KBM-7 (cell line): ENCODE data around the gene SGK1.
"Not testable (repeated sequence)": the region's sequence is repeated elsewhere in the genome, so short reads cannot be mapped to it uniquely, and the experiment has no call there.

ENCODE experiments used
- DNase-seq: peaks from one replicate; pipeline ENCODE4 v3.0.0-alpha.2; 2015
- in situ Hi-C: fragments of 300-500 bp; cut with MboI; formaldehyde crosslinking; loops from 2 replicates; pipeline ENCODE4 v1.14.3; 2020; ENCODE audit warnings: low sequenced_read_pairs, low pct_unique_long_range_greater_than_20kb, mixed read lengths

SGK1 gene

DNA sequence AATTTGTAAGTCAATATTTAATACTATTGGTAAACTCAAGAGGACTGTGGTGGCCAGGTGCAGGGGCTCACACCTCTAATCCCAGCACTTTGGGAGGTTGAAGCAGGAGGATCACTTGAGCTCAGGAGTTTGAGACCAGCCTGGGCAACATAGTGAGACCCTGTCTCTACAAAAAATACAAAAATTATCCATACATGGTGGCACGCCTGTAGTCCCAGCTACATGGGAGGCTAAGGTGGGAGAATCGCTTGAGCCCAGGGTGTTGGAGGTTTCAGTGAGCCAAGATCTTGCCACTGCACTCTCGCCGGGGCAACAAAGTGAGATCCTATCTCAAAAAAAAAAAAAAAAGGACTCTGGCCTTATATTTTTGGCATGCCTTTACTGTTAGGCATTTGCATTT lies 137.4 kb downstream of the SGK1 start:
- in situ Hi-C loops, DNase-seq: not testable (repeated sequence)

DNA sequence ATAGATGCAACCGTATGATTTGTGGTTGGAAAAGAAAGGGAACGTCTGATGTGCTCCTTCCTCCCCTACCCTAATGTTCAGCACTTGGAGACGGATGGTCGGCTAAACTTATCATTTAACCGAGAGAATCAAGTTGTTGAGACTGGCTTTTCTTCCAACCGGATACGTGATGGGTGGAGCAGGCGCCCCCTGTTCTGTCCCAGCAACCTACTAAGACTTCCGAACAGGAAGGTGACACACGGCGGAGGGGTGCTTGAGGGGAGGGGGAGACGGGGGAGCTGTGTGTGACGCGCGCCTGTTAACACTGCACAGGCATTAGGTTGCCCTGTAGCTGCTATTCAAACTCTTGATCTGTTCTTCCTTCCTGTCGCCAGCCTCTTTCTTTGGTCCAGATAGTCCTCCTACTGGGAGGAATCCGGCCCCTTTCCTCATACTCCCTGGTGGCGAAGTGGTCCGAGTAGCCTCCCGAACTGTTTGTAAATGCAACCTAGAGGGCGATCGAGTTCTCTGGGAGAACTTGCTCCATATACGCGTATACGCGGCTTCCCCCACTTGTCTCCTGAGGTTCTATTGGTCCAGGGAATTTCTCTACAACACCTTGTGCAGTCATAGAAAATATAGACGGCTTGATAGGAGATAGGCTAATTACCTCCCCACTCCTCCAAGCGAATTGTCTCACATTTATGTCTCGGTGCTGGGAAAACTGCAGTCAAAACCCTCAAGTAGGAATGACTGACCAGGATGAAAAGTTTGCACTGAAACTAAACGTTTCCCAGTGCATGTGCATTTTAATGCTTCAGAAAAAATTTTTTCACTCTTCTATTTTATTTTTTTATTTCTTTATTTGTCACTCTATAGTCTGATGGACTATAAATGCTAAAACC lies 139.5 kb downstream of the SGK1 start:
- in situ Hi-C loops, result no loop called here
- peak; percentile 78 for DNase-seq

DNA sequence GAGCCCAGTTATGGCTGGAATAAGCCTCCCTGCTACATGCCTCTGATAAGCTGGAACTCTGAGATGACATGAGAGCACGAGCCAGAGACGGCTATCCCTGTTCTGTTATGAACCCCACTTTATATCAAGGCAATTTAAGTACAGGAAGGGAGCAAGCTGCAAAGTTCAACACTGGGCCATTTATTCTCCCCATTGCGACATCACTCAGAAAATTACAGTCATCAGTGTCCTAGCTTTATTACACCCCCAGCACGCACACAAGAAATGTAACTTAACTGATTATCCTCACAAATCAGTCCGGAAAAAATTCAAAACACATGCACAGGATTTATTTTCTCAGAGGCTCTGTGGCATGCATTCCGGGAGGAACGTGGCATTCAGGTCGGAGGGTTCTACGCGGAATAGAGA lies 140.2 kb downstream of the SGK1 start:
- in situ Hi-C loops, result no loop called here
- DNase-seq, result no peak

DNA sequence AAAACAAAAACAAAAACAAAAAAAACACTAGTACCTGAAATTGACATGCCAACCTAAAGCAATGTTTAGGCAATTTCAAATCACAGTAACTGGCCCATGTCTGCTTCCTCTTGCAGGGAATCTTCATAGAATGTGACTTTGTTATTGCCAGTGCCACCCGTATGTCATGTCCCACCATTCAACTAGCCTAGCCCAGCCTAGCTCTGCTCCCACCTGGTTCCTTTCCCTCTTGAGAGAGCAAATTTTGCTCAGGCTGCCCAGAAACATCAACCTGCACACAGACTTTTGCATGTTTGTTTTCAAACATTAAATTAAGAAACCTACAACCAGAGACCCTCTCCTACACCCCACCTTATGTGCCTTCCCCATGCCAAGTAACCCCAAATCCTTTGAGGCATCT lies 140.7 kb downstream of the SGK1 start:
- no peak for DNase-seq
- in situ Hi-C loops, result no loop called here

DNA sequence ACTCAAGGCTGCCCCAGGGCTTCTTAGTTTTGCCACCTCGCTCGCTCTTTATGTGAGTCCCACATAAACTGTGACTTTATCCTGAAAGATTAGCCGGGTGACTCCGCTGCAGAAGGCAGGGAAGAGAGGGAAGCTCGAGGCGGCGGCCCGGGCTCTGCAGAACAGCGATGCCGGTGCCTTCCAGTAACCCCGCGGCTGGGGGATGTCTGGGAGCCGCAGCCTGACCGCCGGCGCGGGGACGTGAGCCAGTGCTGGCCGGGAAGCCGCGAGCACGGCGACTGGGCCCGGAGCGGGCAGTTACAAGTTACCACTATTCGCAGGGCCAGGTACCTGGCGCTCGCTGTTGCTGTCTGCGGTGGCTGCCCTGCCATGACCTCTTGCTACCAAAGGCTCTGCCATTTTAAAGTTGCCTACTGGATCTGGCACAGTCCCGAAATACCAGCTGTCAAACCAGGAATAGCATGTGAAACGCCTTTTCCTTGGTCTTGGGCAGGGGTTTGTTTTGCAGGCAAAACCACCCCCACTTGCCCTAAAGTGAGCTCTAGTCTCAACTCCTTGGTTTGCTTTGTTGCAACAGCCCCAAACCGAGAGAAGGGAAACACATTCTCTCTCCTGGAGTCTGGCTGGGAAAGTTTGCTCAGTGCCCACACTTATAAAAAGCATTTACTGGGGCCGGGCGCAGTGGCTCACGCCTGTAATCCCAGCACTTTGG lies 141.5 kb downstream of the SGK1 start:
- DNase-seq, result no peak
- in situ Hi-C loops, result no loop called here

DNA sequence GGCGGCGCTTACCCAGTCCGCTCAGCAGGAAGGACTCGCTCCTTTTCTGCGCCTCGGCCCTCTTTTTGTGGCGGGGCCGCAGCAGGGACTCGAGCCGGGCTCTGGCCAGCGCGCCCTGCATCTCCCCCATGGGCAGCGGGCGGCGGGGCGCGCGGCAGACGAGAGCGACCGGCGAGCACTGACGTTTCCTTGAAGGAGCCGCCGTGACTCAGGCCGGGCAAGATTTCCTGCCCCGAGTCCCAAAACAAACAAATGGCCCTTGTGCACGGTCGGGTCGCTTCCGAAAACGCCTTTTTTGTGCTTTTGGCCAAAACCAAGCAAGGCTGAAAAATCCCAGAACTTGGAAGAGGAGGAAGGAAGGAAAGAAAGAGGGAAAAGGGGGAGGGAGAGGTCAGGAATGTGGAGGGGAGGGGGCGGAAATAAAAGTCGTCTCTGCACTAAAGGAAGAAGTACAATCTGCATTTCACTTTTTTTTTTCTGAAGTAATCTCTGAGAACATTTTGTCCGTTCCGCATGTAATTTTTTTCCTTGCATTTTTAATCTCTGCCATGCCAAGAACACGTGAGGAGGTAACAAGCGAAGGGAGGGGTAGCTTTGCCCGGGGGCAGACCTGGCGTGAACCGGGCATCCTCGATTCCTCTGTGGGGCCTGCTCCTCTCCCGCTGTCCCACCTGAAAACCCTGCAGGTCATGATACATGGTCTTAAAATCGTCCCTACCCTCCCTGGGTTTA lies 142.2 kb downstream of the SGK1 start:
- DNase-seq, result no peak

DNA sequence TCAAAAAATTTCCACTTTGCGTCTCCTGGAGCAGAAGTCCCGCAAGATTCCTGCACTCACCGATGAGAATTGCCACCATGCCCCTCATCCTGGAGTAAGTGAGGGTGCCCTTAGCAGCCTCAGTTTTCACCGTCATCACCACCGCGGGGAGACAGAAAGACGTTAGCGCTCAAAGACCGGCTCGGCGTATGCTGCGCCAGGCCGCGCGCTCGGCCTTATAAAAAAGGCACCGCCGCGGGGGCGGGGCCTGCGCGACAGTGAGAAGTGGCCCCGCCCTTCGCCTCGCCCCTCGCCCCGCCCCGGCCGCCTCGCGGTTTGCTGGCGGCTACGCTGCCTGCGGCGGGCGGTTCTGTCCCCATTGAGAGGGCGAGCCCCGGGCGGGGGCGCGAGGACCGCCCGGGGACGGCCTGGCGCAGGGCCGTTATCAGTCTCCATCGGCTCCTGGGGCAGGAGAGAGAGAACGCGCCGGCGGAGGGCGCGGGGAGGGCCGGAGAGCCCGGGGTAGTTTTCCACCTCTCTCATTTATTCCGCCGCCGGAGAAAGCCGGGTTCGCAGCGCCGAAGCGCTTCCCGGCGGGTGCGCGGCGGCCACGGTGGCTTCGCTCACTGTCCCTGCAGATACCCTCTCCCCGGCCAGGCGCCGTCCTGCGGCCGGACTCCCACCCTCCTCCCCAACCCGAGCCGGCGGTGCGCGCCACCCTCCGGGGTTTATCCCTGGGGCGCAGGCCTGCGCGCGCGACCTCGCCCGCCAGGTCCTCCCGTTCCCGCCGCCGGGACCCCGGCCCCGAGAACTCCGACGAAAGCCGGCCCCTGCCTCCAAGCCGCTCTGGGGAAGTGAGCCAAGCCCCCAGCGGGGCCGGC lies 143.0 kb downstream of the SGK1 start:
- in situ Hi-C loops, result loop anchor here (25.0 kb wide), 2 partner anchors 462 to 662 kb away; no protein-coding TSS in a partner anchor
- DNase-seq, result peak; percentile 84

More for the DNA sequence above, 142.2 kb downstream of the SGK1 start:
- in situ Hi-C loops, result no loop called here

DNA sequence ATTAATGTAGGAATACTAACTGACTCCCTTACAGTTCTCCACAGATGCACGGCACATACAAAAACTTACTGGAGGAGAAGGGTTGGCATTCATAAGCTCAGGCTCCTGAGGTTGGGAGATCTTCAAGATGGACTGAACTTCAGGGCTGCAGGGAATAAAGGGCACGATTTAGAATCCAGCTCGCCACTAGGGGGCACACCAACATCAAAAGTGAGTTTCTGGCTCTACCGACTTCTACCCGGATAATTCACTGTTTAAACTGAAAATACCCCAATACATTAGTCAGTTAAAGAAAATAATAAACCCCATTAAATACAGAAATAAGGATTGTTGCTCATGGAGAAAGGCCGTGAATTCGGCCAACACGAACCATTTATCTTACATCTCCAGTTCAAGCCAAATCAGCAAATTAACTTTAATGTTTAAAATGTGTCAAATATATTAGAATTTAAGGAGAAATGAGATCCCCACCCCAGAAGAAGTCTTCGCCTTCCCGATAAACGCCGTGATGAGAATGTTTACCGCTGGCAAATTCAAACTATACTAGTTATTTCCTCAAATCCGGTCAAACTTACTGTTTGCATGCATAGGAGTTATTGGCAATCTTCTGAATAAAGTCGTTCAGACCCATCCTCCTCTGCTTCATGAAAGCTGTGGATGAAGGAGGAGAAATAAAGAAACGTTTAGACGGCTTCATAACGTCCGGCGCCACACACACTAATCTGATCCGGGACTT lies 143.8 kb downstream of the SGK1 start:
- DNase-seq, result peak; percentile 86
- in situ Hi-C loops, result loop anchor here (25.0 kb wide), 2 partner anchors 463 to 663 kb away; no protein-coding TSS in a partner anchor

DNA sequence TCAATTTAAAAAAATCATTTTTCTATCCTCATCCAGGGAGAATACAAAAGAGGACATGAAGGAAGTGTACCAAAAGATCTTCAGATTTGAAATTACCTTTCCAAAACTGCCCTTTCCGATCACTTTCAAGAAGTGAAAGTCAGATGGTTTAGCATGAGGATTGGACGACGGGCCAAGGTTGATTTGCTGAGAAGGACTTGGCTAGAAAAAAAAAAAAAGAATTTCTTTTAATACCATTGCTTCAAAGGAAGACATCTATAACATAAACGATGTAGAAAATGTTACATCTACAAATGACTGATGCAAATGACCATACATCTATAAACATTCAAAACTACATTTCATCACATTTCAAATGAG lies 144.6 kb downstream of the SGK1 start:
- in situ Hi-C loops, result loop anchor here (25.0 kb wide), 2 partner anchors 464 to 664 kb away; no protein-coding TSS in a partner anchor
- no peak for DNase-seq

DNA sequence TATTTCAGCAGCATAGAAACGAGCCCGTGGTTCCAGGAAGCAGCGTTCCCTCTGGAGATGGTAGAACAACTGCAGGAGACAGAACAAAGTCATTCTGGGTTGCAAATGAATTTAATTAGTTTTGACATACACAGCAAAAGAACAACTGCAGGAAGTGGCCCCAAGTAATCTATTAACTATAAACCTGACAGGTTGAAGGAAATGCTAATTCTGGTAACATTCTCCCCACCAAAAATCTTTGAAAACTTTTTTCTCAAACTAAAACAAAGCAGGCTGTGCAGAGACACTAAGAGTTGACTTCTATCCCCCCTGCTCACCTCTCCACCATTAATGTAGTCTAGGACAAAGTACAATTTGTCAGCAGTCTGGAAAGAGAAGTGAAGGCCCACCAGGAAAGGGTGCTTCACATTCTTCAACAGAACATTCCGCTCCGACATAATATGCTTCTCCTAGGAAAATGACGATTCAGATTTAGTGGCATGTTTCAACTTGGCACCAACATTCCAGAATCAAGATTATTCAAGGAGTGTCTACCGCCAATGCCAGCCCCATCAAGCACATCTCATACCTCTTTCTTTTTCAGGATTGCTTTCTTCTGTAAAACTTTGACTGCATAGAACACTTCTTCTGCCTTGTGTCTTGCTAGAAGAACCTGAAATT lies 145.1 kb downstream of the SGK1 start:
- in situ Hi-C loops, result loop anchor here (25.0 kb wide), 2 partner anchors 464 to 664 kb away; no protein-coding TSS in a partner anchor

DNA sequence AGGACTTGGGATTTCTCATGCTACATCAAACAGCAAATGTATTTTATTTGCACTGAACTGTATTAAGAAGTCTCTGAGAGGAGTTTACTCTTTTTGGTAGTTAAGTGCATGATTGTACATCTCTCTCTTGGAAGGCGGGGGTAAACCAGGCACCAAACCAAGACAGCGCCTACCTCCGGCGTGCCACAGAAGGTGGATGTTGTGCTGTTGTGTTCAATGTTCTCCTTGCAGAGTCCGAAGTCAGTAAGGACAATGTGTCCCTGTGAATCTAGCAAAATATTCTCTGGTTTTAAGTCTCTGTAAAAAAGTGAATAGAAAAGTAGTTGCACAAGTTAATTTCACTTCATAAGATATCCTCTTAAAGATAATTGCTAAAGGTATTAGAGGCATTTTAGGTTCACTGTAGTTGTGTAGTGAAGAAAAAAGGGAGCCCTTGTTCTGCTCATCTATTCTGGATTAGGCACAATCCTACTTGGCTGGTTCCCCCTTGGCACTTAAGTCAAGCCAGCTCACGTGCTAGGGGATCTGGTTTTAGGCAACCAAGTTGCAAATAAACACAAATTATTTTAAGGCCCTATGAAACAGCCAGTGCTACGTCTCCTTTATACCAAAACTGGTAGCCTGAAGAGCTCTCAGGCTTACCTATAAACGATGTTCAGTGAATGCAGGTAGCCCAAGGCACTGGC lies 145.7 kb downstream of the SGK1 start:
- no peak for DNase-seq
- in situ Hi-C loops, result loop anchor here (25.0 kb wide), 2 partner anchors 465 to 665 kb away; no protein-coding TSS in a partner anchor

More for the DNA sequence above, 145.1 kb downstream of the SGK1 start:
- no peak for DNase-seq

DNA sequence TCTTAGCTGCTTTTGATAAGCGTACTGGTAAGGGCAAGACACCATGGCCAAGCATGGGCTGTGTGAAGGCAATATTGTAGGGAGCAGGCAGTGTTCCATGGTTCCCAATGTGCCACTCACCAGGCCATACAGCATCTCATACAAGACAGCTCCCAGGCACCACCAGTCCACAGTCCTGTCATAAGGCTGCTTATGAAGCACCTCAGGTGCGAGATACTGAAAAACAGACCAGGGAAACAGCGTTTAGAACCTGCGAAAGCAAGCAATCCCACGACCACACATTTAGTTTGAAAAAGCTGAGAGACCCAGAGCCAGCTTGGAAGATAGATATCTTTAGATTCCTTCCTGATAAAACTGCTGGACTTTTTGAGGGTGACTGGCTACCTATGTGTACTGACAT lies 146.4 kb downstream of the SGK1 start:
- in situ Hi-C loops, result loop anchor here (25.0 kb wide), 2 partner anchors 466 to 666 kb away; no protein-coding TSS in a partner anchor

DNA sequence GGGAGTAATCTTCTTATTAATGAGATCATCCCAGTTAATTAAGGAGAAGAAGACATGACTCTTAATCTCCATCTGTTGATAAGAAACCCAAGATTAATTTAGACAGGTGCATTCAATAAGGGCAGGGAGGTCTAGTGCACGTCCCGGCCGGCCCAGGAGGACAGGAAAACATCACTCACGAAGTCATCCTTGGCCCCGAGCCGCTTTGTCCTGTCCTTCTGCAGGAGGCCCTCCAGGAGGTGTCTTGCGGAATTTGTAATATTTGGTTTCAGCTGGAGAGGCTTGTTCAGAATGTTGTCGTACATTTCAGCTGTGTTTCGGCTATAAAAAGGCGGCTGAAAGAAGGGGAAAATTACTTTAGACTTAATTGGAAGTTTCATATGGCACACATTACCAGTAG lies 147.1 kb downstream of the SGK1 start:
- in situ Hi-C loops, result loop anchor here (25.0 kb wide), 2 partner anchors 466 to 666 kb away; no protein-coding TSS in a partner anchor
- no peak for DNase-seq

More for the DNA sequence above, 146.4 kb downstream of the SGK1 start:
- DNase-seq, result no peak

DNA sequence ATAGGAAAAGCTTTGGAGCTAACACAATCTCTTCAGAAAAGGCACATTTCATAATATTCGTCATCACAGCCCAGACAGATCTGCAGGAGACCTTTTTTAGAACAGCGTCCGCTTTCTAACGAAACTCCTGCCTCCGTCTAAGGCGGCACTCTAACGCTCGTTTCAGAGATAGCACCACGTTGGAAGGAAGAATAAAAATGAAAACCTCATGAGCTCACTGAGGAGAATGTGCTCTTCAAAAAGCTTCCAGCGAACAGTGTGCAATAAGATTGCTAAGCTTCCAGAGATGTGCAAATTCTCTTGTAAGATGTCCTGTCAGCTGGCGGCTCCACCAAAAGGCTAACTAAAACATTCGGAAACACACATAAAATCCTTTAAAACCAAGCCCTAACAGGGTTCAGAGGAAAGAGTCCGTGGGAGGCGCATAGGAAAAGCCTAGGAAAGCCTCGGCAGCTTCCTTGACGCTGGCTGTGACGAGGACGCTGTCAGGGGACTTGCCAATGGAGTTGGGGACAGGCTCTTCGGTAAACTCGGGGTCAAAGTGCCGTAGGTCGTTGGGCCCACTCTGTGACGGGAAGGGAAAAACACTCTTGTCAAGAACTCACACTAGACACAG lies 147.9 kb downstream of the SGK1 start:
- no peak for DNase-seq
- in situ Hi-C loops, result loop anchor here (25.0 kb wide), 2 partner anchors 467 to 667 kb away; no protein-coding TSS in a partner anchor

DNA sequence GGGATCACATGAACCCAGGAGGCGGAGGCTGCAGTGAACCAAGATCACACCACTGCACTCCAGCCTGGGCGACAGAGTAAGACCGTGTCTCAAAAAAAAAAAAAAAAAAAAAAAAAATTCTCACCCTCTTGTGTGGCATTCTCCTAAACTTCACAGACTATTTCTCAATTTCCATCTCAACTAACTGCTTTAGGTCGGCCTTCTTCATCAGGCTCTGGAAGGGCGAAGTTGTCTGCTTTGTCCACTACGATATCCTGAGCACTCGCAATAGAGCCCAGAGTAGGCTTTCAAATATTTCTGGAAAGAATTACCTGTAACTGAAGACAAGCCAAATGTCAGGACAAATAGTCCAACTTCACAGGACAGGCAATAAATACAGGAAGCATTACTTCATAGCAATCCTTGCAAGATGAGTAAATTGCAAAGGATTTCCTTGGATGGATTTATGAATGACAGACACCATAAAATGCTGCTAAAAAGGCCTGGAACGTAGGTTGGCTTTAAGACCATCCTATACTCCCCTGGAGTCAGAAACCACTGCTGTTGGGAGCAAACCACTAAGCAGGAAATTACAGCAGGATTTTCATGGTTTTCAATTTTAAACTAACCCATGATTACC lies 149.2 kb downstream of the SGK1 start:
- in situ Hi-C loops, result loop anchor here (25.0 kb wide), 2 partner anchors 469 to 669 kb away; no protein-coding TSS in a partner anchor
- no peak for DNase-seq
